NB4 (cell line): Measurements from ENCODE around the gene NXPH2.

Experiments used
- CTCF ChIP-seq: IDR thresholded peaks from one replicate; pipeline ENCODE4 v1.5.1; 2012; ENCODE audit warnings: low read depth, low read length
- MAX ChIP-seq: IDR thresholded peaks from 2 replicates; pipeline ENCODE4 v1.6.1; 2011; ENCODE audit warnings: low read depth, low read length
- MYC ChIP-seq: IDR thresholded peaks from 2 replicates; pipeline ENCODE4 v1.6.1; 2011; ENCODE audit warnings: low read depth, low read length
- POLR2A ChIP-seq: IDR thresholded peaks from 2 replicates; pipeline ENCODE4 v1.6.1; 2011; ENCODE audit warnings: mild to moderate bottlenecking; ENCODE audit not compliant: insufficient read length; ENCODE audit errors: extremely low read depth

- no peak for TF ChIP-seq POLR2A
- TF ChIP-seq CTCF = peak; percentile 42
- no peak for TF ChIP-seq MYC
- TF ChIP-seq MAX = no peak
Observed at GRCh38 chr2:138829326-138829919, 49.2 kb upstream of the NXPH2 start.
